Head of caudate nucleus (tissue), 42 donors: ENCODE measurements around the gene RNF181.
A peak's percentile ranks its signal among the peaks of the same experiment; 100 is the strongest.

Experiments
- DNase-seq, 42 donors: peaks; one replicate each; pipeline versions ENCODE4 v3.0.0 to v3.0.0-alpha.2; 2020 to 2021; ENCODE audit warnings: mixed read lengths in 7 of 42
- intact Hi-C: fragments of 100-400 bp; cut with DNase I; formaldehyde crosslinking; loops from one replicate; pipeline ENCODE4 v1.15.0; 2022

Gene RNF181

DNA sequence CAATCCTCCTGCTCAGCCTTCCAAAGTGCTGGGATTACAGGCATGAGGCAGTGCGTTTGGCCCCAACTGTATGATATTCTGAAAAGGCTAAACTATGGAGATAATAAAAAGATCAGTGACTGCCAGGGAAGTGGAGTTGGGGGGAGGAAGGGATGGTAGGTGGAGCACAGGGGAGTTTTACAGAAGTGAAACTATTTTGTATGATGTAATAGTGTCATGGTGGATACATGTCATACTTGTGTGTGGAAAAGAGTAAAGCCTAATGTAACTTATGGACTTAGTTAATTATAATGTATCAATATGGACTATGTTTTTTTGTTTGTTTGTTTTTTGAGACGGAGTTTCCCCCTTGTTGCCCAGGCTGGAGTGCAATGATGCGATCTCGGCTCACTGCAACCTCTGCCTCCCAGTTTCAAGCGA lies 31.4 kb upstream of the RNF181 start:
- no peak for DNase-seq

DNA sequence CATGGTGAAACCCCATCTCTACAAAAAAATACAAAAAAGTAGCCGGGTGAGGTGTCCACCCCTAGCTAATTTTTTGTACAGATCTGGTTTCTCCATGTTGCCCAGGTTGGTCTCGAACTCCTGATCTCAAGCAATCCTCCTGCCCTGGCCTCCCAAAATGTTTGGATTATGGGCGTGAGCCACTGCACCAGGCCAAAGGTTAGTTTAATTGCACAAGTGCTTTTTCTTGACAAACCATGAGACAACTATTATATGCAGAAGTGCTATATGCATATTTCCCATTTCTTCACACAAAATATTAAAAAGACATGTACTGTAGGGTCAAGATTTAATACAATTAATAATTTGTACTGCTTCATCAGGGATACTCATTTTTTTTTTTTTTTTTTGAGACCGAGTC lies 29.3 kb upstream of the RNF181 start:
- DNase-seq: no peak
- intact Hi-C loops: no loop called here

More for the DNA sequence above, 31.4 kb upstream of the RNF181 start:
- intact Hi-C loops: loop anchor here (5.0 kb wide), 1 partner anchor 33 kb away; the partner anchor contains the start of gene RNF181

DNA sequence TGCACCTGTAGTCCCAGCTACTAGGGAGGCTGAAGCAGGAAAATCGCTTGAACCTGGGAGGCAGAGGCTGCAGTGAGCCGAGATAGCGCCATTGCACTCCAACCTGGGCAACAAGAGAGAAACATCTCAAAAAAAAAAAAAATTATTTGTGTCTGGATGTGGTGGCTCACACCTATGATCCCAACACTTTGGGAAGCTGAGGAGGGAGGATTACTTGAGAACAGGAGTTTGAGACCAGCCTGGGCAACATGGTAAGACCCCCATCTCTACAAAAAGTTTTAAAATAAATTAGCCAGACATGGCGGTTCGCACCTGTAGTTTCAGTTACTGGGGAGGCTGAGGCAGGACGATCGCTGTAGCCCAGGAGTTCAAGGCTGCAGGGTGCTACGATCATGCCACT lies 19.8 kb upstream of the RNF181 start:
- no peak for DNase-seq
- intact Hi-C loops: no loop called here

DNA sequence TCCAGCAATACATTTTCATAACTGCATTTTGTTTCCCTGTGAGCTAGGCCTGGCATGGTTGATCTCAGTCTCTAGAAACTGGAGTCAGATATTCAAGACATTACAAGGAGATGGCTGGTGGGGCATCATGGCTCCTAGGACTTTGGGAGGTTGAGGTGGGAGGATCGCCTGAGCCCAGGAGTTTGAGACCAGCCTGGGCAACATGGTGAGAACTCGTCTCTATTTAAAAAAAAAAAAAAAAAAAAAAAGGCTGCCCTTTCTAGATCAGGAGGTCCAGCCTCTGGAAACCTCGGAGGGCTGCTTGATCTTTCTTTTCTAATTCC lies 18.5 kb upstream of the RNF181 start:
- no peak for DNase-seq
- intact Hi-C loops: no loop called here

DNA sequence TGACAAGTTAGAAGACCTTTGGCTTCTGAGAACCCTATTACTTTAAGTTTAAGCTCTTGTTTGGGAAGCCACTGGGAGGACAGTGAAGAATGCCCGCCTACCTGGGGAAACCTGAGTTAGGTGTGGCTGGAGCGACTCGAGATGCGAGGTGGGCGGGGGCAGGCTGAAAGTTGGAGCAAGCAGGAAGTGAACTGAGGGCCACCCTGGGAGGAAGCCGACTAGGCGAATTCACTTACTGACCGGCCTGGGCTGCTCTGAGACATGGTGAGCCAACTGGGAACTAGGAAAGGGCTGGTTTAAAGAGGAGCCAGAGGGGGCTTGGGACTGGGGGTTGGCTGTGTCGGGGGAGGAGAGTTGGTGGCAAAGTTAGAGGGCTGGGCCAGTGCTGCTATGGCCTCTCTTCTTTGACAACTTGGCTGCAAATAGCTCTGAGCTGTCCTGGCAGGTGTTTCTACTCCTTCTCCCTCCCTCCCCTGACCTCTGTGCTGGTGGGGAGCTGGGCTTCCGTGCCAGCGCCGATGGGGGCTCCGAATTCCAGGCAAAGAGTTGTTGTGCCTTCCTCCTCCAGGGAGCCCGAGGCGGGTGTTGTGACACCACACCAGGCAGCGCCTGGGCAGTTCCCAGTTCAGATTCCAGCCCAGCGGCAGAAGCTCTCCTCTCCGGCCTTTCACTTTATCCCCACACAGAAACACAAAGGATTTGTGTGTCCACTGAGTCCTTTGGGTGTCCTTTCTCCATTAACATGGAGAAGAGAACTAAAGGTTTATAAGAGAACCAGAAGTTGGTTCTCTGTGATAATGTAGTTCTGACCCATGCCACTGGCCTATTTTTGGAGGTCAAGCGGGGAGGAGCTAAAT lies 17.9 kb upstream of the RNF181 start, which contains the start of gene VAMP8:
Gene VAMP8 (plus strand): TSS at position 201 of the 857 bp plus-strand sequence. CDS start 61 bp downstream, at position 262.
- DNase-seq: peak in 3 of 42 donors; percentile 26 to 53 (median 42)
- intact Hi-C loops: no loop called here

DNA sequence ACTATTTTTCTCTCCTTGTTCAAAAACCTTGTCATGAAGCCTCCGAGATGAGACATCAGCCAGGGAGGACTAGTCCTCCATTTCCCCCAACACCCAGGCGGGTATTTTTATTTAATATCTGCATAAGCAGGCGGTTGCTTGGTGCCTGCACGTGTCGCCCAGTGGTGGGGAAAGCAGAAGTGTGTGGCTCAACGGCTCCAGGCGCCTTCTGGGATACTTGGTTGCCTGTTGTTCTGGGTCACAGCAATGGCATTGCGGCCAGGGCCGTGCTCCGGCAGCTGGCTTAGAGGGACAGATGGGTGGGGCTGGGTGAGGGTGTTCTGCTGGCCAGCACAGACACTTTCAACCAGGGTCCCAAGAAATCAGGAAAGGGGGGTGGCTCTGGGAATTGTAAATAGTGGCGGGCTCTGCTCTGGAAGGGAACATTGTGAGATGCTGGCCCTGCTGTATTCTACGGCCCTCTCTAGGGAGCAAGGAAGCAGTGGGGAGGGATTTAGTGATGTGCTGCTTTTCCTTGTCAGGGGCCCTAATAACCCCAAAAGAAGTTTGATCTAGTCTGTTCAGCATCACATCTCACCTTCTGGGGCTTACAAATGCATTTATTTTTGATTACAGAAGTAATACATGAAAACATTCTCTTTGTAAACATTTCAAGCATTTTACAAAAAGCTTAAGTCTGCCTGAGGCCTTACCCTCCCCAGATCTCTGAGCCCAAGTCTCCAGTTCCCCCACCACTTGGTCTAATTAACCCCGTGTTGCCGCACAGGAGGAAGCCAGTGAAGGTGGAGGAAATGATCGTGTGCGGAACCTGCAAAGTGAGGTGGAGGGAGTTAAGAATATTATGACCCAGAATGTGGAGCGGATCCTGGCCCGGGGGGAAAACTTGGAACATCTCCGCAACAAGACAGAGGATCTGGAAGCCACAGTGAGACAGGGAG lies 17.0 kb upstream of the RNF181 start:
- intact Hi-C loops: no loop called here
- DNase-seq: peak in 10 of 42 donors; percentile 6 to 59 (median 37)

DNA sequence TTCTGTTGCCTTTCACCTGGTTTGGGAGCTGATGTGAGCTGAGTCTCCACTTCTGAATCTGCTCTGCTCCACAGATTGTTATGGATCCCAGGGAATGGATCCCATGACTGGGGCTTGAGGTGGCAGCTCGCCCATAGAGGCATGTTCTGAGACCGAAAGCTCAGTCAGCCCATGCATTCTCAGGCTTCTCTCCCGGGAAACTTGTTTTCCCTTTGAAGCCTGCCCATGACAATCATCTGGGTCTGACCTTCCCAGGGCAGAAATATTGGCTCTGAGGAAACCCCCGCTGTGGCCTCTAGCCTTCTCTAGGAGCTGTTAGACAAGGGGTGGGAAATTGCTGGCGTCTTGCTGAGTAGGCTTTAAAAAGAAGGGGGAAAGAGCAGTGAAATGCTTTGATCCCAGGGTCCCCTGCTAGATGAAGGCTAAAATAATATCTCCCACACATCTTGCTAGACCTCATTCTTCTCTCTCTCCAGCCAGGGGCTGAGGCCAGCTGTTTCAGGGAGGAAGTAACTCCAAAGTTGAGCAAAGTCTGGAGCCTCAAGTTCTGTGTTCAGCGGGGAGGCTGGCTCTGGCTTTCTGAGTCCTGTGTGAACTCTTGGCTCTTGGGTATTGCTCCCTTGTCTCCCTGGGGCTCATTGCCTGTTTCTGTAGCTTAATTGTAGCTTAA lies 16.1 kb upstream of the RNF181 start:
- intact Hi-C loops: no loop called here
- peak in 2 of 42 donors; percentile 26 to 31 for DNase-seq

DNA sequence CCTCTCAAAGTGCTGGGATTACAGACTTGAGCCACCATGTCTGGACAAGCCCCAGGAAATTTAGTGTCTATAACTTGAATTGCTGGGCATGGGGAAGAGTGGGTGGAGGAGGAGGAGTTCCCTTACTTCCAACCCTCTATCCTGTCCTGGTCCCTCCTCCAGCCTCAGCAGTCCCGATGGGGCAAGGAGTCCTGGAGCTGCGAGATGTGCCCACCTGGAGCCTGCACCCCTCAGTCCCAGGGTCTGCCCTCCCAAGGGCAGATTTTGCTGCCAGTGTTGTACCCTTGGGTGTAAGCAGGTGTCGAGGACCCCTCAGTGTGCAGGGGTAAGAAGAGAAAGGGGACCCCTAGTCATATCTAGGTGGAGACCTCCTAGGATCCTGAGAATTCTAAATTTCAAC lies 15.3 kb upstream of the RNF181 start:
- intact Hi-C loops: no loop called here
- DNase-seq: no peak

DNA sequence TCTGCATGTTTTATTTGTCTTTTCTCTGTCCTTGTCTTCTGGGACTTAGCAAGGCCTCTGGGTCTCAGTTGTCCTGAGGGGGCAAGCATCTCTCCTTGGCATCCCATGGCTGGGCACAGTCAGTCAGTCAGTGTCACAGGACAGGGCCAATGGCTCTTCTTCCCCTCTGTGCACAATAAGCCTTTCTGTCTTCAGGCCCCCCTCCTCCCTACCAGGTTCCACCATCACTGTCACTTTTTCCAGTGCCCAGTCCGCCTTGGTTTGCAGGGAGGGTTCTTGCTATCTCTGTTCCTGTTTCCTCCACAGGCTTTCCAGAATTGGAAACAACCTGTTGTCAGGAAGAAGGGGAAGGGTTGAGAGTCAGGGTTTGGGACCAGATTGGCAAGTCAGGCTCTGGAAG lies 13.1 kb upstream of the RNF181 start:
- peak in 17 of 42 donors; percentile 22 to 75 (median 48) for DNase-seq
- intact Hi-C loops: no loop called here

DNA sequence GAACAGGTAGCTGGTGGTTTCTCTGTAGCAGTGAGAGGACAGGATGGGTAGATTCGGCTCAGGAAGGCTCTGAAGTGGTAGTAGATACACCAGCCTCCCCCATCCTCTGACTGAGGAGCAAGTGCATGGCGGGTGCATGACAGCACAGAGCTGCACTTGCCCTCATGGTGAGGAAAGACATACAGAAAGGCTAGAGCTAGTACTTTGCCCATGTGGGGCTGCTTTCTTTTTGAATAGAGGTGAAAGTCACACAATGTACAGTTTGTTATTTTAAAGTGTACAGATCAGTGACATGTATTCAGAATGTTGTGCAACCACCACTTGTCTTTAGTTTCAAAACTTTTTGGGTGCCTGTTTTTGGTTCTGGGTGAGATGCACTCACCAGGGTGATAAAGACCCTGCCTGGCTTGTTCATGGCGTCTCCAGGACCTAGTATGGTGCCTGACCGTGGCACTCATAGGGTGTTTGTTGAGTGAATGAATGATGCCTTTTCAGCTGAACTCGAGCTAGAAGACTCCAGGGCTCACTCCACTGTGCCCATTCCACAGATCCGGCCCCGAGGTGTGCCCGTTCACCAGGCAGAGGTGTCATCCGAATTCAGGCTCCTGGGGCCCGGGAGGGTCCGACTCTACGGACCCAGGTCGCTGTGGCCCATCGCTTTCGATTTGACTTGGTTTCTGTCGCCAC lies 11.7 kb upstream of the RNF181 start:
- intact Hi-C loops: no loop called here
- no peak for DNase-seq

DNA sequence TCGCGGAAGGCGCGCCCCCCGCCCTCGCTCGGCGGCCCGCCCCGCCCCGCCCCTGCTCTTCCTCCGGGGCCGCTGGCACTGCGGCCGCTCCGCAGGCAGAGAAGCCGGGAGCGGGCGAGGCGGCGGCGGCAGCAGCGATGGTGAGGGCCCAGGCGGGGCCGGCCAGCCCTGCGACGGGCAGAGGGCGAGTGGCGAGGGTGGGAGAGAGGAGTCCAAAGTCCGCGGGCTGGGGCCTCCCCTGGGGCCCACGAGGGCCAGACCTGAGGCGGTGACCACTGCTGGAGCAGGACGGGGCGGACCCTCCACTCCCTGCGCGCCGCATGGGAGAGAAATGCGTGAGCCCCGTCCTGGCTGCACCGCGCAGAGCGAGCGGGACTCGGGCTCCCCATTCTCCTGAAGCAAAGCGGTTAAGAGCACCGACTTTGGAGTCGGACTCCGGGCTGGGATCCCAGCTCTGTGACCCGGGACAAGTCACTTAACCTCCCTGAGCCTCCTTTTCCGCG lies 11.1 kb upstream of the RNF181 start, which contains the start of gene VAMP5:
Gene VAMP5 (plus strand): TSS at position 78 of the 503 bp plus-strand sequence. CDS start 60 bp downstream, at position 138.
- intact Hi-C loops: no loop called here

DNA sequence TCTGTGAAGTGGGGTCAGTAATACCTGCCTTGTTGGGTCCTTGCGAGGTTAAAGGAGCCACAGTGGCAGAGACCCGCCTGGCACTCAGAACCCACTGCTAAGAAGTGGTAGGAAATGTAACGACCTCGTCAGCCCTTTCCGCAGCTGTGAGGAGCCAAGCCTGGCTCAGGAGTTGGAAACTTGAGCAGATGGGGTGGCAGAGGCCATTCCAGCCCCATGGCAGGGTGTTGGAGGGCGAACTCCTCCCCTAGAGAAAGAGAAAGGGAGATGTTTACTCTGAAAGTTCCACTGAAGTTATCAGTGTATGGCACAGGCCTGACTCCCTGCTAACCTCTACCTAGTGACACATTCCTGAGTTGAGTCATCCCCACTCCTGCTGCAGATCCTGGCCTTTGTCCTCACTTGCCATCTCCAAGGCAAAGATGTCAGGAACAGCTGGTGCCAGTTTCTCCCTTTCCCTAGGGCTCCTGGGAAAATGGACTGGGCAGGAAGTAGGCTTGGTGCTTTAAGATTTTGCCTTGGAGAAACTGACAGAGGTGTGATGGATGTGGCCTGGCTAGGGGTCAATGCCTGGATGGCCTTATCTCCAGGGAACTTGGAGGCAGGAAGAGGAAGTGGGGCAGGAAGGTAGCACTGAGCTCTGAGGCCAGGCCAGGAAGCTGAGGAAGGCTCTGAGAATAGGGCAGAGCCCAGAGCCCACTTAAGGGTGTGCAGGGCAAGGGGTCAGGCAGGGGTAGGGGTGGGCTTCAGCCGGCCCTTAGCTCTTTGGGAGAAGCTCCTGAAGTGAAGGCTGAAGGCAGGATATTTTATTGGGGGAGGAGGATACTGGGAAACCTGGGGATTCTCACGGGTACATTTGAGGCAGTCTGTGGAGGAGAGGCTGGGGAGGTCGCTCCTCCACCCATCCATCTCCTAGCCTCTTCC lies 10.4 kb upstream of the RNF181 start:
- no peak for DNase-seq
- intact Hi-C loops: no loop called here

More for the DNA sequence above, 11.1 kb upstream of the RNF181 start, which contains the start of gene VAMP5:
- DNase-seq: peak in 9 of 42 donors; percentile 17 to 56 (median 39)

DNA sequence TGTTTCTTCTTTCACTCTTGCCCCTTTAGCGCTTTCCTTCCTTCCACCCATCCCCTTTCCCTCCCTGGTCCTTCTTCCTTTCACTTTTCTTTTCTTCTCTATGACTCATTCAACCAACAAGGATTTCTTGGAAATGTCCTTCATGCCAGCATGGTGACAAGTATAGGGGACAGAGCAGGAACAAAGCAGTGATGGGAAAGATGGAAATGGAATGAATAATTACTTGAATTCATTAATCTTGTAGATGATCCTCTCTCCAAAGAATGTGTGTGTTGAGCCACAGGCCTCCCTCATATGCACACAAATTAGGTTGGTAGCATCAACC lies 9.8 kb upstream of the RNF181 start:
- intact Hi-C loops: no loop called here
- DNase-seq: no peak

DNA sequence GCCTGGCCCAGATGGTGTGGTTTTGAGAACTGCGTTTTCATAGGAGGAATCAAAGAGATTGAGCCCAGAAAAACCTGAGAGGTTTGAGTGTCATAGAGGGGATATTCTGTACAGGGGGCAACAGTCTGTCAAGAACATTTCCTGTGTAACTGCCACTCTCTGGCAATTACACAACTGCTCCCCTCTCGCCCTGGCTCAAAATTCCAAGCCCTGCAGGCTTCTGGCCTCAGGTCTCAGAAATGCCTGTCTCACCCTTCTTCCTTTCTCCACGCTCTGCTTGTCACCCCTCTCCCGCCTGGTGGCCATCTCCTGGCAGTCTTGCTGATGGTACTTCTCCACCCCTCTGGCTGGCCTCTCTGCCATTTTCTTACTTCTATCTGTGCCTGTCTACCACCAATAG lies 7.3 kb upstream of the RNF181 start:
- no peak for DNase-seq
- intact Hi-C loops: no loop called here

DNA sequence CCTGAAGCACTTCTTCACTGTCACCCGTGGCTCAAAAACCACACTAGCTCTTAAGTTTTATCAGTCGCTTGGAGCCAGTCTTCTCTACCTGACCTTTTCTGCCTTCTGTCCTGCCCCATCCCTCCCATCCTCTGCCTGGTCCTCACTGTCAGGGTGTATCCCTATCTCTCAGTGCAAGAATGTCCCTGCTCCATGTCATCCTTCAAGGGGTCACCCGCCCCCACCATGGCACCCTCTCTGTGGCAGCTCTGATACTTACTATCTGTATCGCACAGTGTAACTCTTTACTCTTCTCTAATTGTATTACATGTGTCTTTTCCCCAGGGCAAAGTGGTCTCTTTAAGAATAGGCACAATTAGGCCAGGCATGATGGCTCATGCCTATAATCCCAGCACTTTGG lies 6.9 kb upstream of the RNF181 start:
- intact Hi-C loops: no loop called here
- no peak for DNase-seq

DNA sequence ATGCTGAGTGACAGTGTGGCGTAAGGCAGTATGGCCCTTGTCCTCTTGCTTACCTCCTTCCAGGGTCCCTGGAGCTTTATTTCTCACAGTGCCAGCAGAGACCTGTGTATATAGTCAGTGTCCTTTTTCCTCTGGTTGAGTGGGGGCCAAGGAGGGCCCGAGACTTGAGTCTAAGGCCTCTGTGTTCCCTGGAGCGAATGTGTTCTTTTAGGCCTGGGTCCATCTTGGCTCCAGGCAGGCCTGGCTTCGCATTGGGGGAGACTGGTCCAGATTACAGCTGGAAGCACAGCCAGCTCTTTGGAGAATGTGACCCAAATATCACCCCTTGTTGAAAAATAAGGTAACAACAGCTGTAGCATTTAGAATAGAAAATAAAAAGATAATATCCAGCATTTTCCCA lies 6.4 kb upstream of the RNF181 start:
- DNase-seq: peak in 3 of 42 donors; percentile 33 to 45 (median 42)
- intact Hi-C loops: no loop called here

DNA sequence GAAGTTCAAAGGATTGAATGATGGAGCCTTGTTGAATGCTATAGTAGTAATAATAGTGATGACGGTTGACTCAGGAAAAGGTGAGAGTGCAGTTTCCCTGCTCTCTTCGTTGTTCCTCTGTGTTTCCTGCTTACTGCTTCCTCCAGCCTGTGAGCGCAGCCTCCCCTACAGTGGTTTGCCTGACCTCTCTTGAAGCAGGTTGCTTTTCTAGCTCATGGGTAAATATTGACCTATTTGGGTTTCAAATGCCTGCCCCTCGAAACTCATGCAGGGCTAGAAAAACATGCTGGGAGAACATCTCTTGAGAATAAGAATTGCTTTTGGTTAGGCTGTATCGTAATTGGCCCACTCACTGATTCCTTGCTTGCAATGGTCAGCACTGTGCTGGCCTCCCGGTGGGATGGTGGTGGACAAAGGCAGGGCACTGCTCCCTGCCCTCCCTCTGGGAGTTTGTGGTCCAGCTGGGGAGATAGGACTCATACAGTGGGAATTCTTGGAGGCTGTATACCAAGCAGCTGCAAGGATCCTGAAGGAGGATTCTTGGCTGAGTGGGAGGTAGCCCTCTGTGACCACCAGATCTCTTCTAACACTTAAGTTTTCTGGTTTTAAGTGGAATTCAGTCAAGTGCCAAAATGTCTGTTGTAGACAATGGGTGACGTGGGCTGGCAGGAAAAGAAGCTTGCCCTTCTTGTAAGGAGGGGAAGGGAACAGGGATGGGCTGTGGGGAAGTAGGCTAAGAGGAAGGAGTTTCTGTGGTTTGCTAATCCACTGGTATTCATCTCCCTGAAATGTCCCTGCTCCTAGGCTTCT lies 5.4 kb upstream of the RNF181 start:
- peak in 2 of 42 donors; percentile 11 to 41 for DNase-seq
- intact Hi-C loops: no loop called here
